HG03520 (cell line): ENCODE measurements around the gene WFS1.

Experiments used
- ATAC-seq: cut with Tn5 transposase; IDR thresholded peaks from one replicate; pipeline ENCODE4 v1.9.1; 2021; ENCODE audit warnings: mild to moderate bottlenecking, moderate library complexity; ENCODE audit not compliant: unreplicated experiment

The WFS1 gene

DNA sequence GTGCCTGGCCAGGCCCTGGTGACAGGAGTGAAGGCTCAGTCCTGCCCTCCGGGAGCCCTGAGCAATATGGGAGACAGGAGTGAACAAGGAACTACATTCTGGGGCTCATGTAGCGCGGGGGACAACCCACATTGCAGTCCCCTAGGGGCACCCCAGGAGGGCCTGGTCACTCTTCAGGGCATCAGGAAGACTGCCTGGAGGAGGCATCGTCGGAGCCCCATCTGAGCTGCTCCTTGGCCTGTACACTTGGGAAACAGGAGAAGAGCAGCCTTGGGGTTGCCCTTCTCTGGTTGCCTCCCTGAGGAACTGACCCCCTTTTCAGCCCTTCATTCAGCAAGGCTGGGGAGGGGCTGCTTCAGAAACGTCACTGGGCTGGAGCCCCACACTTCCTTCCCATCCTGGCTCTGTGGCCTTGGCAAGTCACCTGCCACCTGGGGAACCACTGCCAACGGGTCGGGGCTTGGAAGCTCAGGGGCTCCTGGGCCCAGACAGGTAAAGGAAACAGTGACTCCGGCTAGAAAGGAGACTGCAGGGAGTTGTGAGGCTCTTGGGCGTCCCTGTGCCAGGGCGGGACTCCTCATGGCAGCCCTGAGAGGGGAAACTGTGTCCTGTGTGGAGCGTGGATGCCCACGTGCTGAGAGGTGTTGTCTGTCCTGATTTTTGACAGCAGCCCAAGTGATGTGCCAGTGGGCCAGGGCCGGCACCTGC is 10.1 kb downstream of the WFS1 start:
- no peak for ATAC-seq

DNA sequence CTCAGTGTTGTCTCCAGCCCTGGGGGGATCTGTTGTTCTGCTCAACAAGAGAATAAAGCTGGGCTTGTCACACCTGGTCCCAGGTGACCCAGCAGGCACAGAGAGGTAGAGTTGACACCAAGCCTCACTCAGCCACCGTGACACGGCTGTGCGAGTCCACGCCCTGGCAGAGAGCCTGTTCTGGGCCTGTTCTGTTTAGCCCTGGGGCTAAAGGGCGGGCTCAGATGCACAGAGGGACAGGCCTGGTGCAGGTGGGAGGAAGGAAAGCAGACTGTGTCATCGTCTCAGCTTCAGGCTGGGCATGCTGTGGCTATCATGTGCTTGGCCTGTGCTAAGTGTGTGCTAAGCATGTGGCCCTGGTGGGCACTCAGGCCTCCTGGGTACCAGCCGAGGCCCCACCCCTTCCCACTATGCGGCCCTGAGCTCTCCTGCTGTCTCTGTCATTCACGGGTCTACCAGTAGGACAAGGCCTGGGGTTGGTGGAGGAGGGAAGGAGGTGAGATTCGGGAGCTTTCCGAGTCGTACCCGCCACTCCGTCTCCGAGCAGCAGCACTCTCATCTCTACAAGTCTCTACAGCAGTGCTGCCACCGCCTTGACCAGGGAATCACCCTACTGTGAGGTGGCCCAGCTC is 10.8 kb downstream of the WFS1 start:
- no peak for ATAC-seq

DNA sequence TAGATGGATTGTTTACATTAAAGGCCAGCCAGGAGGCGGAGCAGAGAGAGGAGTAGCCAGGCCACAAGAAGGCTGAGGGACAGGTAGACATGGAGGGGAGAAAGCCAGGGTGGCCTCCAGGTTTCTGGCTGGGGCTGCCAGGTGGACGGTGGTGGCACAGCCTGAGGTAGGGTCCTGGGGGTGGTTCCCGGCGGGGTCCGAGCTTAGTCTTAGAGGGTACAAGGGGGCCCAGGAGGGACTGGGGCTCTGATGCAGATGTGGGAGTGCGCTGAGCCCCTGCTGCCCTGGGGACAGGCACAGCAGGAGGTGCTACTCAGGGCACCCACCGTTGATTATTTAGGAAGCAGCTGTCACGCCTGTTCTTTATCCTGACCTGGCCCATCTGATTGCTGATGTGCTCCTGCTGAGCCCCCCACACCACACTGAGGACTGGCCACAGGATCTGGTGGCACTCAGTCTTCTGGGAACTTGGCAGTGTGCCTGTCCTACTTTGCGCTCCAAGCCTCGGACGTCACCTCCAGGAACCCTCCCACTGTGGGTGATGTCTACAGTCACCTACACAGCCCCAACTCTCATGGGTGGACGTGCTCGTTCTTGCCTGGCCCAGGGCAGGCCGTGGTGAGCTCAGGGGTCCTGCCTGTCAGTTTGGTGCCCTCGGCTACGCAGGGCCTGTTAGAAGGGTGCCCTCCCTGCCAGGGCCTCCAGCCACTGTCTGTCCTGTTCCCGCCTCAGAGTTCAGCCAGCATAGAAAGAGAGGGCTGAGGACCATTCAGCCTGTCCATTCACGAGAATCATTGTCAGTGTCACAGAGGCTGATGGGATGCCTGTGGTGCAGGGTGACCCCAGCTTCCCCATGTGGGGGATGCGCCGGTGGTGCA is 12.0 kb downstream of the WFS1 start:
- ATAC-seq: no peak

- no peak for ATAC-seq
Measured at GRCh38 chr4:6282314-6282771, 12.7 kb downstream of the WFS1 start.

DNA sequence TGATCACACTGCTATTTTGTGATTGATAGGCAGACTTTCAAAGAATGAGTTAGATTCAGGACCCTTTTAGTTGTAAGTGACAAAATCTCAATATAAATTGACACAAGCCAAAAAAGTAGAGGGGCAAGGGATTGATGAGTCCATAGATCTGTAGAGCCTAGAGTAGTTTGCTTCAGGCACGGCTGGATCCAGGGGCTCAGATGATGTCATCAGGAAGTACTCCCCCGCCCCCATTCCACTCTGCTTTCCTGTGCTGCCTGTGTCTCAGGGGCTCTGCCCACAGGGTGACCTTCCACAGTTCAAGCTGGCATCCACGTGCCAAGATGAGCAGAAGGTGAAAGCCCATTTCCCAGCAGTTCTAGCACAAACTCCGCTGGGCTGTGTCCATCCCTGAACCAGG is 13.6 kb downstream of the WFS1 start:
- ATAC-seq: no peak

- ATAC-seq: no peak
Measured at GRCh38 chr4:6287017-6287788, 17.6 kb downstream of the WFS1 start.

DNA sequence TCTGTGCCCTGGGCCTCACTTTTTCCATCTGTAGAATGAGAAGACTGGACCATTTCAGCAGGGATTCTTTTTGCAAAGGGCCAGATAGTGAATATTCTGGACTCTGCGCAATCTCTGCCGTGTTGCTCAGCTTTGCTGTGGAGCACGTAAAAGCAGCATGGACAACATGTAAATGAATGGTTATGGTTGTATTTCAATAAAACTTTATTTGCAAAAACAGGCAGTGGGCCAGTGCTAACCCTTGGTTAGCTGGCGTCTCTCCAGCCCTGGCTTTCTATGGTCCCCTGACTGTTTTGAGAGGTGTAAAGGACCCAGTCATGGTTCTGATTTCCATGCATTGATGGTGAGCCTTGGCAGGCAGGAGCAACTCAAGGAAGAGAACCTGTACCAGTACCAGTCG is 18.7 kb downstream of the WFS1 start:
- no peak for ATAC-seq

DNA sequence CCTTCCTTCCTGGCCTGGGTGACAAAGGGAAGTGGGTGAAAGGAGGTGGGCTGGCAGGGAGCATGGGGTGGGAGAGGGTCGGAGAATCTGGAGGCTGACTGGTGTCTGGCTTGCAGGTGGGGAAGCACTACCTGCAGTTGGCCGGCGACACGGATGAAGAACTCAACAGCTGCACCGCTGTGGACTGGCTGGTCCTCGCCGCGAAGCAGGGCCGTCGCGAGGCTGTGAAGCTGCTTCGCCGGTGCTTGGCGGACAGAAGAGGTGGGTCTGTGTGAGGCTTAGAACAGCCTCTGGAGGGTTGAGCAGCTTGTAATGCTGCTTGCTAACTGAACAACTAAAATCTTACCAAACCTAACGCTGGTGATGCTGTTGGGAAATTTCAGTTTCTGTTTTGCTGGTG is 19.2 kb downstream of the WFS1 start:
- ATAC-seq: no peak

DNA sequence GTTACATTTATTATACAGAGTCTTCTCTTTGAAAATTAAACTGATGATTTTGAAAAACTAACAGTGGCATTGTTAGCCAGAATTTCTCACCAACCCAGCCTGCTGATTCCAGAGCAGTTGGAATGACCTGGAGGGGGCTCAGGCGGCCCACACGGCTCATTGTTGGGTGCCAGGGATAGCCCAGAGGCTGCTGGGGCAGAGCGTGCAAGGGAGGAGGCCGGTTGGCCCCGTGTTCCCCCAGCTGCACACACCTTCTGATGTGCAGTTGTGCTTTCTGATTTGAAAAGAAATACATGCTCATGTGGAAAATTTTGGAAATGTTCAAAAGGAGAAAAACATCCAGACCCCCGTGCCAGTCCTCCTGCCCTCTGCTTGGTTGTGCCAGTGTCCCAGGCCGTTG is 20.6 kb downstream of the WFS1 start:
- no peak for ATAC-seq

DNA sequence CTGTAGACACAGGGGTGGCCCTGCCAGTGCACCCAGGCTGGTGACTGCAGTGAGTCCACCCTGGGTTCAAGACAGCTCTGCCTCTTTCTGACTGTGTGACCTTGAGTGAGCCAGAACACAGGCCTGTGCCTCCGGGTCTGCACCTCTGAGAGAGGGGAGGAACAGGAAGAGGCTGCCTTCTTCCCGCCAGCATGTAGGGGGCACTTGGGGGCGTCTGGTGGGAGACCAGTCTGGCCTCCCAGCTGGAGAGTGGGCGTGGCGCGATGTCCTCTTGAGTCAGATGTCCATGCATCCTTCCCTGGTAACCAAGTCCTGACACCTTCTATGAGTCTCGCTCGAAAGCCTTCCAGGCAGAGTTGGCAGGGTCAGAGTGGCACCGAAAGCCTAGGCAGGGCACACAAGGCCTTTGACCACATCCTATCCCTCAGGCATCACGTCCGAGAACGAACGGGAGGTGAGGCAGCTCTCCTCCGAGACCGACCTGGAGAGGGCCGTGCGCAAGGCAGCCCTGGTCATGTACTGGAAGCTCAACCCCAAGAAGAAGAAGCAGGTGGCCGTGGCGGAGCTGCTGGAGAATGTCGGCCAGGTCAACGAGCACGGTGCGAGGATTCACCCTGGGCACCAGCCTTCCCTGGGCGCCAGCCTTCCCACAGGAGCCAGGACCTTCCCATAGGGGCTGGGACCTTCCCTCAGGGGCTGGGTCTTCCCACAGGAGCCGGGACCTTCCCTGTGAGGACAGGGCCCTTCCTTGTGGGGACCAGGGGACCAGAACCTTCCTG is 21.3 kb downstream of the WFS1 start:
- ATAC-seq: no peak

DNA sequence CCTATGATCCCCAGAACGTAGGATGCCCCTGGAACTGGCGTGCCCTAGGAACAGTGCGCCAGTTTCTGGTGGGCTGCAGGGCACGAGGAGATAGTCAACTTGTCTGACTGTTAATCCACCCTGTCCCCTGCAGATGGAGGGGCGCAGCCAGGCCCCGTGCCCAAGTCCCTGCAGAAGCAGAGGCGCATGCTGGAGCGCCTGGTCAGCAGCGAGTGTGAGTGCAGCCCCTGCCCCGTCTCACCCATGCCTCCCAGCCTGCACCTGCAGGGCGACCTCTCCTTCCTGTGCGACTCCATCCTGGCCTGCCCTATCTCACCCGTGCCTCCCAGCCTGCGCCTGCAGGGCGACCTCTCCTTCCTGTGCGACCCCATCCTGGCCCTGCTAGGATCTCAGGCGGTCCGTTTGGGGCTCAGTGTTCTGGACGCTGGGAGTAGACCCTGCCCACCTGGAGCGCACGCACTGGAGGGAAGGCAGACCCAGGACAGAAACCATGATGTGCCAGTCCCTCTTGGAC is 22.2 kb downstream of the WFS1 start:
- ATAC-seq: no peak

DNA sequence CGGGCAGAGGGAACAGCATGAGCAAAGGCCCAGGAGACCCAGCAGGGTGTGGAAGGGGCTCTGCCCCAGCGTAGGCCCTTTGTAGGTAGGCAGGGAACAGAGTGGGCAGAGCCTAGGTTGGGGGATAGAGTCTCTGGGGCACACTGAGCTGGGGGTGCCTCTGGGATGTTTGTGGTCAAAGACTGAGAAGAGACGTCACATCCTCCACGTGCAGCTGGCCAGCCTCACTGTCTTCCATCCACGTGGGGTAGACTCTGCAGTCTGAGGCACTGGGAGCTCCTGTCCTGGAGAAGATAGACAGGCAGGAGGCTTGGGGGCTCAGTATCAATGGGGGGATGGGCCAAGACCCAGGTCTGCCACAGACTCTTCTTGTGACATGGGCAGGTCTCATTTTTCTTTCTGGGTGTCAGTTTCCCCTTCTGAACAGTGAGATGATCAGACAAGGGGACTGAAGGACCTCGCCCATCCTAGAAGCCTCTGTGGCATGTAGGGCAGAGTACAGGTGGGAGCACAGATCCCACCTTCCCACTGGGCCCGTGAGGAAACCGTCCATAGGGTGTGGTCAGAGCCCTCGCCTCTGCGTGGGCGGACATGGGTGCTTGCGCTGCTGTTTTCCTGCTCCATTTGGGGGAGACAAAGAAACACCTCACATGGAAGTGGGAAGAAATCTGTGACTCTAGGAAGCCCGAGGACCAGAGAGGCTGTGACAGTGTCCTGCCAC is 22.9 kb downstream of the WFS1 start:
- no peak for ATAC-seq

- ATAC-seq: no peak
Measured at GRCh38 chr4:6293097-6293445, 23.4 kb downstream of the WFS1 start.

GRCh38 chr4:6293661-6294060 is 24.0 kb downstream of the WFS1 start:
- ATAC-seq: no peak

GRCh38 chr4:6294705-6295421 is 25.2 kb downstream of the WFS1 start:
- no peak for ATAC-seq

DNA sequence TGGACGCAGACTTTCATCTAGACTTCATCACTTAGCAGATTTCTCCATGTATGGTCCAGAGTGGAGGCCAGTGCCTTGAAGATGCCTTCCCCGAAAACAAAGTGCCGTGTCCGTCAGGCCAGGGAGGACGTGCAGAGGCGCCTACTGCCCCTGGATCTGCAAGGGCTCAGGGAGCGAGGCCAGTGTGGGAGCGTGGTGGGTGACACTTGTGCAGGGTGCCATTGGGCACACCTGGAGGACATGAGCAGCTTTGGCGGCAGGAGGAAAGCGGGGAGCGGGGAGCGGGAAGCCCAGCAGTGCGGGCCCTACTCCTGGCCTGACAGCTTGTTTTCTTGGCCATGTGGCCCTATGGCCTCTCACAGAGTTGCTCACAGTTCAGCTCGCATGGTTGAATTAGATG is 25.8 kb downstream of the WFS1 start:
- ATAC-seq: no peak

DNA sequence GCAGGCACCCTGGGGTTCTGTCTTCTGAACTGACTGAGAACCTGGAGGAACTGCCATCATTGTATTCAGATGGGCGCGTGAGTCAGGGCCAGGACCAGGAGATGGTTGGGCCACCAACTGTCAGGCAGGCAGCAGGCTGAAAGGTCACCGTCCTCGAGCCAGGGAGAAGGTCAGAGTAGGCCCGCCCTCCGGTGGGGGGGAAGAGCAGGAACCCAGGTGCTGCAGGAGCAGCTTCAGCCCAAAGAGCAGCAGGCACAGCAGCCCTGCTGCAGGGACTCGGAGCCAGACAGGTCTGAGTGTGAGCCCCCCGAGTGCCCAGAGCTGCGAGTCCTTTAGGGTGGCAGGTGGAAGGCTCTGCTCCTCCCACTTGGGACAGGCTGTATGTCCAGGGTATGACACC is 26.4 kb downstream of the WFS1 start:
- no peak for ATAC-seq

DNA sequence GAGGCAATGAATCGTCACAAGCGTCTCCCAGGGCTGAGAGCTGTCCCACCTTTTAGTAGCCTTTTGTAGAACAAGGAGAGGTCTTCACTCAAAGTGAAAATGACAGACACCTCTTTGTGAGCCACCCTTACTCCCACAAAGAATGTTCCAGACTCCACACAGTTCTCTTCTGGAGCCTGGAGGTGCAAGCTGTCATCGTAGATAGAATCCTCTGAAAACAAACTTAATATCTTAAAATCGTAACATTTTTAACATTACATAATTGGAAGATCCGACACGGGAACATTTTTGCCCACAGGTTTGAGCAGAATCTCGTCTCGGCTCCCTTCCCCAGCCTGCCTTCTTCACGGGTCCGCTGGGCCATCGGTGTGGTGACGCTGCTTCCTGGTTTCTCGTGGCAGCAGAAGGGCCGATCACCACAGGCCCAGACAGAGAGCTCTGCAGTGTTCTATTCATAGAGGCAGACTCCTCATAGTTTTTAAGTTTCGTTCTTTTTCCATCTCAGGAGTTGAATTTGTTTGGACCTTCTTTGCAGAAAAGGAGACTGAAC is 27.7 kb downstream of the WFS1 start:
- ATAC-seq: no peak

- no peak for ATAC-seq
Measured at GRCh38 chr4:6298035-6298434, 28.4 kb downstream of the WFS1 start.
